PC-3 (cell line): ENCODE measurements around the gene PLPPR3.

Experiments
- CTCF ChIP-seq: fragments of 300-600 bp; sonication (generic); conservative IDR thresholded peaks from 2 replicates; pipeline ENCODE4 v1.5.1; 2017; ENCODE audit warnings: antibody characterized with exemption, low read depth, mild to moderate bottlenecking, low read length
- EZH2 ChIP-seq: fragments of 300-600 bp; sonication (generic); IDR thresholded peaks from one replicate; pipeline ENCODE4 v1.6.1; 2017; ENCODE audit warnings: antibody characterized with exemption, mild to moderate bottlenecking, low read length; ENCODE audit not compliant: unreplicated experiment
- EZH2phosphoT487 ChIP-seq: fragments of 300-600 bp; sonication (generic); IDR thresholded peaks from 2 replicates; pipeline ENCODE4 v1.6.1; 2018; ENCODE audit warnings: mild to moderate bottlenecking, antibody characterized with exemption, low read length, borderline replicate concordance

GRCh38 chr19:769616-770015 lies 52.1 kb downstream of the PLPPR3 start:
- TF ChIP-seq CTCF (no peak), EZH2phosphoT487 (no peak), EZH2 (no peak)
